Duodenal mucosa (tissue), 2 donors: Measurements from ENCODE around the gene STK32C.
"Not testable (repeated sequence)": the region's sequence is repeated elsewhere in the genome, so short reads cannot be mapped to it uniquely, and the experiment has no call there.

Source experiments
- H3K27ac ChIP-seq: one replicate; pipeline ENCODE4 v1.7.0; 2013; ENCODE audit warnings: low read depth, low read length
- H3K27me3 ChIP-seq, 2 donors: one replicate each; pipeline ENCODE4 v1.7.0; 2013; ENCODE audit warnings: low read length in 2 of 2, control low read depth in 1 of 2; ENCODE audit not compliant: insufficient read depth in 2 of 2, control insufficient read depth in 1 of 2
- H3K36me3 ChIP-seq, 2 donors: one replicate each; pipeline ENCODE4 v1.7.0; 2013; ENCODE audit warnings: low read length in 2 of 2, control low read depth in 1 of 2; ENCODE audit not compliant: insufficient read depth in 2 of 2, control insufficient read depth in 1 of 2
- H3K4me1 ChIP-seq, 2 donors: one replicate each; pipeline ENCODE4 v1.7.0; 2013; ENCODE audit warnings: low read length in 2 of 2, control low read depth in 1 of 2; ENCODE audit not compliant: insufficient read depth in 2 of 2, control insufficient read depth in 1 of 2
- H3K4me3 ChIP-seq, 2 donors: one replicate each; pipeline ENCODE4 v1.7.0; 2013; ENCODE audit warnings: low read length in 2 of 2, low read depth in 1 of 2
- H3K9ac ChIP-seq, 2 donors: one replicate each; pipeline ENCODE4 v1.7.0; 2013; ENCODE audit warnings: low read length in 2 of 2, low read depth in 1 of 2
- H3K9me3 ChIP-seq, 2 donors: one replicate each; pipeline ENCODE4 v1.7.0; 2013; ENCODE audit warnings: low read length in 2 of 2, control low read depth in 1 of 2; ENCODE audit not compliant: control insufficient read depth in 1 of 2

The STK32C gene

GRCh38 chr10:132339276-132339675 lies 31.5 kb upstream of the STK32C start:
- Histone ChIP-seq H3K4me1 (peaks cover 9 to 10% of the 10 kb centered on the region in 2 donors), H3K4me3 (no peak overlapping the region), H3K27ac (no peak overlapping the region), H3K36me3 (peaks cover 0 to 8% of the 10 kb centered on the region in 2 donors), H3K27me3 (no peaks in the 10 kb centered on the region), H3K9ac (no peak overlapping the region), H3K9me3 (no peaks in the 10 kb centered on the region)

GRCh38 chr10:132338876-132339275 lies 31.1 kb upstream of the STK32C start:
- H3K27ac ChIP-seq: no peak overlapping the region
- no peaks in the 10 kb centered on the region for H3K27me3 ChIP-seq
- H3K36me3 ChIP-seq: peaks cover 0 to 7% of the 10 kb centered on the region in 2 donors
- H3K4me3 ChIP-seq: no peak overlapping the region
- H3K9me3 ChIP-seq: no peaks in the 10 kb centered on the region
- H3K9ac ChIP-seq: no peak overlapping the region
- peaks cover 9 to 10% of the 10 kb centered on the region in 2 donors for H3K4me1 ChIP-seq

DNA sequence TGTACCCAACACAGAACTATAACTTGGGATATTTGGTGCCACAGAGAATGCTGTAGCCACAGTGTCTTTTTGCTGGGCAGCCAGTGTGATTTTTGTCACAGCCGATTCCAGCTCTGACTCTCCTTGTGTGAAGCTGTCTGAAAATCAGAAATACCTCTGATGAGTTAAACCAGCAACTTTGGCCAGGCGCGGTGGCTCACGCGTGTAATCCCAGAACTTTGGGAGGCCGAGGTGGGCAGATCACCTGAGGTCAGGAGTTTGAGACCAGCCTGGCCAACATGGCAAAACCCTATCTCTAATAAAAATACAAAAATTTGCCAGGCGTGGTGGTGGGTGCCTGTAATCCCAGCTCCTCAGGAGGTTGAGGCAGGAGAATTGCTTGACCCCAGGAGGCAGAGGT lies 30.1 kb upstream of the STK32C start:
- H3K36me3 ChIP-seq, H3K27me3 ChIP-seq, H3K9ac ChIP-seq, H3K9me3 ChIP-seq, H3K27ac ChIP-seq: not testable (repeated sequence)
- H3K4me3 ChIP-seq: peak overlapping the region in 1 of 2 donors; percentile 72
- H3K4me1 ChIP-seq: peaks cover 9 to 12% of the 10 kb centered on the region in 2 donors

- H3K27ac ChIP-seq: peak overlapping the region; percentile 15
- H3K4me3 ChIP-seq: peak overlapping the region; percentile 65 to 72
- H3K4me1 ChIP-seq: peaks cover 9 to 18% of the 10 kb centered on the region in 2 donors
- H3K9me3 ChIP-seq: no peaks in the 10 kb centered on the region
- H3K36me3 ChIP-seq: no peaks in the 10 kb centered on the region
- H3K27me3 ChIP-seq: no peaks in the 10 kb centered on the region
- H3K9ac ChIP-seq: peak overlapping the region; percentile 12 to 58
These were observed 29.2 kb upstream of the STK32C start for GRCh38 chr10:132336919-132337407.

- H3K27ac ChIP-seq: no peak overlapping the region
- no peaks in the 10 kb centered on the region for H3K9me3 ChIP-seq
- peak overlapping the region; percentile 65 to 72 for H3K4me3 ChIP-seq
- H3K4me1 ChIP-seq: peaks cover 9 to 18% of the 10 kb centered on the region in 2 donors
- H3K36me3 ChIP-seq: no peaks in the 10 kb centered on the region
- peak overlapping the region; percentile 5 to 58 for H3K9ac ChIP-seq
- H3K27me3 ChIP-seq: no peaks in the 10 kb centered on the region
These were observed 28.5 kb upstream of the STK32C start for GRCh38 chr10:132336064-132336746.

DNA sequence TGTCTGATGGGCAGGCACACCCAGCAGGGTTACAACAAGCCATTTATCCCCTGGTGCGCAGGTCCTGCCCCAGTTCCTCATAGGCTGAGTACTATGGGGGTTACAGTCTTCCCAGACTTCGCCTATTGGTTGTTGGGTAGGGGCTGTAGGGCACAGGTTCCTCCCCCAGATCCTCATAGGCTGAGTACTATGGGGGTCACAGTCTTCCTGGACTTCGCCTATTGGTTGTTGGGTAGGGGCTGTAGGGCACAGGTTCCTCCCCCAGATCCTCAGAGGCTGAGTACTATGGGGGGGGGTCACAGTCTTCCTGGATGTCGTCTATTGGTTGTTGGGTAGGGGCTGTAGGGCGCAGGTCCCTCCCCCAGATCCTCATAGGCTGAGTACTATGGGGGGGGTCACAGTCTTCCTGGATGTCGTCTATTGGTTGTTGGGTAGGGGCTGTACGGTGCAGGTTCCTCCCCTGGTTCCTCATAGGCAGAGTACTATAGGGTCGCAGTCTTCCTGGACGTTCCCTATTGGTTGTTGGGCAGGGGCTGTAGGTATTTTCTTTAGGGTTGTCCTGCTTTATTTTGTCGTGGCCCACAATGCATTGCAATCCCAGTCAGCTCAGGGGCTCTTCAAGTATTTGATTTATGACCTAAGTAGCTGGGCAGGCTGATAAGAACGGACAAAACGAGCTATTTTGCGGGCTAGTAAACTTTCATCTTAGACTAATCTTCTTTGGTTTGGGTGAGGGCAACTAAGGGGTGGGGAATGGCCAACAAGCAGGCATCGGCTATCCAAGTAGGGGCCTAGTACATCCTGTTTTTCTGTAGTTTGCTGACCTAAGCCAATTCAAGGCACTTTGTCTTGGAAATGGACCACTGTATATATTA lies 27.7 kb upstream of the STK32C start:
- Histone ChIP-seq H3K27me3 (no peaks in the 10 kb centered on the region), H3K9ac (no peak overlapping the region), H3K36me3 (no peaks in the 10 kb centered on the region), H3K4me1 (peaks cover 9 to 21% of the 10 kb centered on the region in 2 donors), H3K4me3 (no peak overlapping the region), H3K27ac (no peak overlapping the region), H3K9me3 (no peaks in the 10 kb centered on the region)

- no peak overlapping the region for H3K27ac ChIP-seq
These were observed 27.0 kb upstream of the STK32C start for GRCh38 chr10:132334631-132335188.

GRCh38 chr10:132333386-132333785 lies 25.6 kb upstream of the STK32C start:
- Histone ChIP-seq H3K9ac (no peak overlapping the region), H3K27ac (no peak overlapping the region), H3K36me3 (no peaks in the 10 kb centered on the region), H3K4me3 (no peak overlapping the region), H3K27me3 (no peaks in the 10 kb centered on the region), H3K4me1 (peaks cover 19 to 32% of the 10 kb centered on the region in 2 donors), H3K9me3 (no peaks in the 10 kb centered on the region)

More at GRCh38 chr10:132334631-132335188, 27.0 kb upstream of the STK32C start:
- H3K27me3 ChIP-seq: no peaks in the 10 kb centered on the region
- H3K9ac ChIP-seq: no peak overlapping the region
- no peaks in the 10 kb centered on the region for H3K9me3 ChIP-seq
- no peak overlapping the region for H3K4me3 ChIP-seq
- no peaks in the 10 kb centered on the region for H3K36me3 ChIP-seq
- H3K4me1 ChIP-seq: peaks cover 16 to 28% of the 10 kb centered on the region in 2 donors

DNA sequence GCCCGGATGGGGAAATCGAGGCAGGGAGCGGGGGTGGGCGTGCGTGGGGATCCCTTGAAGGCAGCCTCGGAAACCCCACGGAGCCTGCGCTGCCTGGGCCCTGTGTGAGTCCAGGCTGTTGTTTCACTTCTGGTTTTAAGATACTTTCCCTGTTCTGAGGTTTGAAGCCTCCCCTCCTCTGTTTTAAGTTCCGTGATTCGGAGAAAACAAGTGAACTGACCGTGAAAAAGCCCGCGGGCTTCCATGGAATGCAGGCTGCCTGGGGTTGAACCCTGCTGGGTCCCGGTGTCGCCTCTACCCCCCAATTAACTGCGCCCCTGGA lies 24.6 kb upstream of the STK32C start:
- Histone ChIP-seq H3K9me3 (no peaks in the 10 kb centered on the region), H3K27me3 (no peaks in the 10 kb centered on the region), H3K36me3 (no peaks in the 10 kb centered on the region), H3K9ac (peak overlapping the region; percentile 63 to 71), H3K27ac (peak overlapping the region; percentile 67), H3K4me3 (peak overlapping the region; percentile 79 to 97), H3K4me1 (peaks cover 19 to 32% of the 10 kb centered on the region in 2 donors)
